ENCODE results near the gene PCDHB12. TPM values are rescaled to one million over a fixed set of nuclear protein-coding genes. Genes with fewer than 3 reads are reported as not detected.
"Not testable (repeated sequence)": the region's sequence is repeated elsewhere in the genome, so short reads cannot be mapped to it uniquely, and the experiment has no call there.

The PCDHB12 gene
- polyA plus RNA-seq (1.3 and 2.2 TPM in 2 replicates), polyA minus RNA-seq (14.4 and 20.8 TPM in 2 replicates)

DNA sequence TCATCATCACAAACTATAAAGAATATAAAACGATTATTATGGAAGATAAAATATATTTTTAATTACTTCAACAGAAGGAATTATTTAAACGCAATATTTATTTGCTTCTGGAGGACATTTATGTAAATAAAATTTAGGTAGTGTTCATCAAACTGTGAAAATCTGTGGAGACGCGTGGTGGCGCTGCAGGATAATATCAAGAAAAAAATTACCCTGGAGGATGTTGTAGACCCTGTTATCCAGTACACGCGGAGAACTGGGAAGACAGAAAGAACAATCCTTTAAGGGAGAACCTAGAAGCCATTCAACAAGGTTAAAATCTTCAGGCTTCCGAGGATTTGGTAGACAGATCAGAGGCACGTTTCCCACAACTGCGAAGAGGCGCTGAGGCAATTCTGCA, at the start of gene PCDHB12:
TSS of gene PCDHB12 (plus strand) at position 242 of the 400 bp plus-strand sequence. CDS start 189 bp downstream, outside the sequence.
- TF ChIP-seq MXI1 (conservative IDR thresholded peaks at IDR 0.05; ENCODE audit: poor library complexity, severe bottlenecking) (no peak), RAD21 (conservative IDR thresholded peaks at IDR 0.05) (no peak), EZH2 (IDR thresholded peaks at IDR 0.05; ENCODE audit: borderline replicate concordance, insufficient read depth, low read length, poor library complexity, severe bottlenecking) (no peak), POLR2AphosphoS5 (IDR thresholded peaks at IDR 0.05) (no peak)
- TF ChIP-seq, protein P1, sequence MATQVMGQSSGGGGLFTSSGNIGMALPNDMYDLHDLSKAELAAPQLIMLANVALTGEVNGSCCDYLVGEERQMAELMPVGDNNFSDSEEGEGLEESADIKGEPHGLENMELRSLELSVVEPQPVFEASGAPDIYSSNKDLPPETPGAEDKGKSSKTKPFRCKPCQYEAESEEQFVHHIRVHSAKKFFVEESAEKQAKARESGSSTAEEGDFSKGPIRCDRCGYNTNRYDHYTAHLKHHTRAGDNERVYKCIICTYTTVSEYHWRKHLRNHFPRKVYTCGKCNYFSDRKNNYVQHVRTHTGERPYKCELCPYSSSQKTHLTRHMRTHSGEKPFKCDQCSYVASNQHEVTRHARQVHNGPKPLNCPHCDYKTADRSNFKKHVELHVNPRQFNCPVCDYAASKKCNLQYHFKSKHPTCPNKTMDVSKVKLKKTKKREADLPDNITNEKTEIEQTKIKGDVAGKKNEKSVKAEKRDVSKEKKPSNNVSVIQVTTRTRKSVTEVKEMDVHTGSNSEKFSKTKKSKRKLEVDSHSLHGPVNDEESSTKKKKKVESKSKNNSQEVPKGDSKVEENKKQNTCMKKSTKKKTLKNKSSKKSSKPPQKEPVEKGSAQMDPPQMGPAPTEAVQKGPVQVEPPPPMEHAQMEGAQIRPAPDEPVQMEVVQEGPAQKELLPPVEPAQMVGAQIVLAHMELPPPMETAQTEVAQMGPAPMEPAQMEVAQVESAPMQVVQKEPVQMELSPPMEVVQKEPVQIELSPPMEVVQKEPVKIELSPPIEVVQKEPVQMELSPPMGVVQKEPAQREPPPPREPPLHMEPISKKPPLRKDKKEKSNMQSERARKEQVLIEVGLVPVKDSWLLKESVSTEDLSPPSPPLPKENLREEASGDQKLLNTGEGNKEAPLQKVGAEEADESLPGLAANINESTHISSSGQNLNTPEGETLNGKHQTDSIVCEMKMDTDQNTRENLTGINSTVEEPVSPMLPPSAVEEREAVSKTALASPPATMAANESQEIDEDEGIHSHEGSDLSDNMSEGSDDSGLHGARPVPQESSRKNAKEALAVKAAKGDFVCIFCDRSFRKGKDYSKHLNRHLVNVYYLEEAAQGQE (IDR thresholded peaks at IDR 0.05; ENCODE audit: borderline replicate concordance) = no peak
- Histone ChIP-seq H2AFZ (ENCODE audit: low read depth, low read length) (no peak within 1 kb of the TSS), H3K4me3 (ENCODE audit: low read length) (no peak within 1 kb of the TSS), H3K79me2 (replicated peaks; ENCODE audit: insufficient read depth, low read length) (no peaks in the 10 kb centered on the region), H4K20me1 (ENCODE audit: insufficient read depth) (no peaks in the 10 kb centered on the region), H3K27me3 (ENCODE audit: insufficient read depth, low read depth, low read length) (no peaks in the 10 kb centered on the region), H3K4me2 (ENCODE audit: low read length) (no peak within 1 kb of the TSS), H3K9me3 (ENCODE audit: low read length) (peaks cover 12% of the 10 kb centered on the region), H3F3A (ENCODE audit: insufficient read depth, low read length, poor library complexity, severe bottlenecking) (no peaks in the 10 kb centered on the region), H3K27ac (ENCODE audit: low read length) (no peak within 1 kb of the TSS), H3K9me2 (ENCODE audit: insufficient read depth, low read length) (no peaks in the 10 kb centered on the region), H3K36me3 (ENCODE audit: insufficient read depth, low read length) (peaks cover 4% of the 10 kb centered on the region), H3K9ac (ENCODE audit: low read length) (no peak within 1 kb of the TSS)

DNA sequence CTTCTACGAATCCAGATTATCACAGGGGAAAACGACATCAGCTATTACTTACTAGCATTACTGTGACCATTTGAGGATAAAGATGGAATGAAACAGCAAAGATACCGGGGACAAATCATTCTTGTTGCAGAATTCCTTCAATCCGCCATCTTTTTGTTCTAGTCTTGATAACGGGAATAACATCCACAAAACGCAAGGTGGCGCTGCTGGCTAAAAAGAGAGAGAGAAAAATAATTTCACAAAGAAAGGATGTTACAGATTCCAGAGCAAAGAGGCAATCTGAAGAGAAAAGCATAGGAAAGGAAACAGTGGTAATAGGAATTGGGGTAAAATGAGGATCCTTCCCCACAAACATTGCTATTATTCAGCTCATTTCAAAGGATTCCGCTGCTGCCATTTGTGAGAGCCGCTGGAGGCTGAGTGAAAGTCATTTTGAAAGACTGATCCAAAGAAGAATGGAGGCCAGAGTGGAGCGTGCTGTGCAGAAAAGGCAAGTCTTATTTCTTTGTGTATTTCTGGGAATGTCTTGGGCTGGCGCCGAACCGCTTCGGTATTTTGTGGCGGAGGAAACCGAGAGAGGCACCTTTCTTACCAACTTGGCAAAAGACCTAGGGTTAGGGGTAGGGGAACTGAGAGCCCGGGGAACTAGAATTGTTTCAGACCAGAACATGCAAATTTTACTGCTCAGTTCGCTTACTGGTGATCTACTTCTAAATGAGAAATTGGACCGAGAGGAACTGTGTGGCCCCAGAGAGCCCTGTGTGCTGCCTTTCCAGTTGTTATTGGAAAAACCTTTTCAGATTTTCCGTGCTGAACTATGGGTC, 35.9 kb upstream of the PCDHB12 start, which contains the start of gene PCDHB7:
TSS of gene PCDHB7 (plus strand) at position 264 of the 824 bp plus-strand sequence. CDS start at position 456, 192 bp downstream.
- Histone ChIP-seq H3F3A (ENCODE audit: insufficient read depth, low read length, poor library complexity, severe bottlenecking) (no peaks in the 10 kb centered on the region), H3K27me3 (ENCODE audit: insufficient read depth, low read depth, low read length) (no peaks in the 10 kb centered on the region), H3K4me3 (ENCODE audit: low read length) (no peak within 1 kb of the TSS), H3K4me2 (ENCODE audit: low read length) (no peak within 1 kb of the TSS), H3K9me2 (ENCODE audit: insufficient read depth, low read length) (no peaks in the 10 kb centered on the region), H3K36me3 (ENCODE audit: insufficient read depth, low read length) (no peaks in the 10 kb centered on the region), H4K20me1 (ENCODE audit: insufficient read depth) (no peaks in the 10 kb centered on the region), H3K79me2 (replicated peaks; ENCODE audit: insufficient read depth, low read length) (no peaks in the 10 kb centered on the region), H2AFZ (ENCODE audit: low read depth, low read length) (no peak within 1 kb of the TSS), H3K27ac (ENCODE audit: low read length) (no peak within 1 kb of the TSS), H3K9me3 (ENCODE audit: low read length) (peaks cover 7% of the 10 kb centered on the region), H3K9ac (ENCODE audit: low read length) (no peak within 1 kb of the TSS)
- TF ChIP-seq SMC3 (conservative IDR thresholded peaks at IDR 0.05; ENCODE audit: poor library complexity) (no peak), MXI1 (conservative IDR thresholded peaks at IDR 0.05; ENCODE audit: poor library complexity, severe bottlenecking) (no peak), TAF1 (IDR thresholded peaks at IDR 0.05; ENCODE audit: low read depth) (no peak), EP300 (conservative IDR thresholded peaks at IDR 0.05; ENCODE audit: poor library complexity, severe bottlenecking) (no peak)

DNA sequence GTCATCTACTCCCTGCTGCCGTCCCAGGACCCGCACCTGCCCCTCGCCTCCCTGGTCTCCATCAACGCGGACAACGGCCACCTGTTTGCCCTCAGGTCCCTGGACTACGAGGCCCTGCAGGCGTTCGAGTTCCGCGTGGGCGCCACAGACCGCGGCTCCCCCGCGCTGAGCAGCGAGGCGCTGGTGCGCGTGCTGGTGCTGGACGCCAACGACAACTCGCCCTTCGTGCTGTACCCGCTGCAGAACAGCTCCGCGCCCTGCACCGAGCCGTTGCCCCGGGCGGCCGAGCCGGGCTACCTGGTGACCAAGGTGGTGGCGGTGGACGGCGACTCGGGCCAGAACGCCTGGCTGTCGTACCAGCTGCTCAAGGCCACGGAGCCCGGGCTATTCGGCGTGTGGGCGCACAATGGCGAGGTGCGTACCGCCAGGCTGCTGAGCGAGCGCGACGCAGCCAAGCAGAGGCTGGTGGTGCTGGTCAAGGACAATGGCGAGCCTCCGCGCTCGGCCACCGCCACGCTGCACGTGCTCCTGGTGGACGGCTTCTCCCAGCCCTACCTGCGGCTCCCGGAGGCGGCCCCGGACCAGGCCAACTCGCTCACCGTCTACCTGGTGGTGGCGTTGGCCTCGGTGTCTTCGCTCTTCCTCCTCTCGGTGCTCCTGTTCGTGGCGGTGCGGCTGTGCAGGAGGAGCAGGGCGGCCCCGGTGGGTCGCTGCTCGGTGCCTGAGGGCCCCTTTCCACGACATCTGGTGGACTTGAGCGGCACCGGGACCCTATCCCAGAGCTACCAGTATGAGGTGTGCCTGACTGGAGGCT, 34.0 kb upstream of the PCDHB12 start:
- not testable (repeated sequence) for H3K9me2 ChIP-seq (ENCODE audit: insufficient read depth, low read length); H3K9ac ChIP-seq (ENCODE audit: low read length); H4K20me1 ChIP-seq (ENCODE audit: insufficient read depth); H3K27ac ChIP-seq (ENCODE audit: low read length); H3K4me2 ChIP-seq (ENCODE audit: low read length); H3K9me3 ChIP-seq (ENCODE audit: low read length); H3F3A ChIP-seq (ENCODE audit: insufficient read depth, low read length, poor library complexity, severe bottlenecking); H3K36me3 ChIP-seq (ENCODE audit: insufficient read depth, low read length); H2AFZ ChIP-seq (ENCODE audit: low read depth, low read length); H3K27me3 ChIP-seq (ENCODE audit: insufficient read depth, low read depth, low read length); H3K79me2 ChIP-seq (replicated peaks; ENCODE audit: insufficient read depth, low read length); H3K4me3 ChIP-seq (ENCODE audit: low read length)
